ENCODE measurements around the gene MMP24OS. TPM values are rescaled to one million over a fixed set of nuclear protein-coding genes. Genes with fewer than 3 reads are reported as not detected.
"Not testable (repeated sequence)": the region's sequence is repeated elsewhere in the genome, so short reads cannot be mapped to it uniquely, and the experiment has no call there.

MMP24OS gene
- total RNA-seq, 1 donor from 2014 or later, result 34.0 TPM

DNA sequence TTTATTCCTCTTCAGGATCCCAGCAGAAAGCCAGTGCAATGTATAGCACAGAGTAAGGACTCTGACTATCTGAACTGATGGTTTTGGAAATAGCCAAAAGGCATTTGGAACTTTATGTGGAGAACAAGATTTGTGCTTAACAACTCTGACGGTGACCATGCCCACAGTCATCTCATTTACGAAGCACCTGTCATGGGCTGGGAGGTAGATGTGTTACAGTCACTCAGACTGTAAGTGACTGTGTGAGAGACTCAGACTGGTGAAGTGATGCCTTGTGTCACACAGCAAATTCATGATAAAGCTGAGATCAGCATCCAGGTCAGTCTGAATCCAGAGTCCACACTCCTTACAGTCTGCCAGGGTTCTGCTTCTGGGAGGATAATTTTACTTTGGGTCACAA lies 38.2 kb upstream of the MMP24OS start:
- H3K4me1 Mint-ChIP-seq, result no peaks in the 10 kb centered on the region
- no peaks in the 10 kb centered on the region for H3K9me3 Mint-ChIP-seq
- H3K36me3 Mint-ChIP-seq (ENCODE audit: low read depth), result peaks cover 4% of the 10 kb centered on the region
- no peak overlapping the region for H3K4me3 Mint-ChIP-seq
- H3K27me3 Mint-ChIP-seq (ENCODE audit: low read depth), result no peaks in the 10 kb centered on the region
- H3K27ac Mint-ChIP-seq (ENCODE audit: unreplicated experiment), result no peak overlapping the region
- TF ChIP-seq, protein P1, sequence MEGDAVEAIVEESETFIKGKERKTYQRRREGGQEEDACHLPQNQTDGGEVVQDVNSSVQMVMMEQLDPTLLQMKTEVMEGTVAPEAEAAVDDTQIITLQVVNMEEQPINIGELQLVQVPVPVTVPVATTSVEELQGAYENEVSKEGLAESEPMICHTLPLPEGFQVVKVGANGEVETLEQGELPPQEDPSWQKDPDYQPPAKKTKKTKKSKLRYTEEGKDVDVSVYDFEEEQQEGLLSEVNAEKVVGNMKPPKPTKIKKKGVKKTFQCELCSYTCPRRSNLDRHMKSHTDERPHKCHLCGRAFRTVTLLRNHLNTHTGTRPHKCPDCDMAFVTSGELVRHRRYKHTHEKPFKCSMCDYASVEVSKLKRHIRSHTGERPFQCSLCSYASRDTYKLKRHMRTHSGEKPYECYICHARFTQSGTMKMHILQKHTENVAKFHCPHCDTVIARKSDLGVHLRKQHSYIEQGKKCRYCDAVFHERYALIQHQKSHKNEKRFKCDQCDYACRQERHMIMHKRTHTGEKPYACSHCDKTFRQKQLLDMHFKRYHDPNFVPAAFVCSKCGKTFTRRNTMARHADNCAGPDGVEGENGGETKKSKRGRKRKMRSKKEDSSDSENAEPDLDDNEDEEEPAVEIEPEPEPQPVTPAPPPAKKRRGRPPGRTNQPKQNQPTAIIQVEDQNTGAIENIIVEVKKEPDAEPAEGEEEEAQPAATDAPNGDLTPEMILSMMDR (conservative IDR thresholded peaks at IDR 0.05), result no peak
- no peak for DNase-seq (ENCODE audit: low read depth, low spot score)

DNA sequence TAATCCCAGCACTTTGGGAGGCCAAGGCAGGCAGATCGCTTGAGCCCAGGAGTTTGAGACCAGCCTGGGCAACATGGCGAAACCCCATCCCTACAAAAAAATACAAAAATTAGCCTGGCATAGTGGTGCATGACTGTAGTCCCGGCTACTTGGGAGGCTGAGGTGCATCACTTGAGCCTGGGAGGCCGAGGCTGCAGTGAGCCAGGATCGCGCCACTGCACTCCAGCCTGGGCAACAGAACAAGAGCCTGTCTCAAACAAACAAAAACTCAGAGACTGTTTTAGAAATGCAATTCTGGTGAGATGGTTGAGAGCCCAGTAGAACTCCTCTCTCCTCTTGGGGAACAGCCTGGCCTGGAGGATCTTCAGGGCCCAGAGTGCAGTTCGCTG lies 37.7 kb upstream of the MMP24OS start:
- not testable (repeated sequence) for H3K27ac Mint-ChIP-seq (ENCODE audit: unreplicated experiment); H3K27me3 Mint-ChIP-seq (ENCODE audit: low read depth); H3K9me3 Mint-ChIP-seq; H3K4me1 Mint-ChIP-seq; H3K4me3 Mint-ChIP-seq; H3K36me3 Mint-ChIP-seq (ENCODE audit: low read depth); DNase-seq (ENCODE audit: low read depth, low spot score)

DNA sequence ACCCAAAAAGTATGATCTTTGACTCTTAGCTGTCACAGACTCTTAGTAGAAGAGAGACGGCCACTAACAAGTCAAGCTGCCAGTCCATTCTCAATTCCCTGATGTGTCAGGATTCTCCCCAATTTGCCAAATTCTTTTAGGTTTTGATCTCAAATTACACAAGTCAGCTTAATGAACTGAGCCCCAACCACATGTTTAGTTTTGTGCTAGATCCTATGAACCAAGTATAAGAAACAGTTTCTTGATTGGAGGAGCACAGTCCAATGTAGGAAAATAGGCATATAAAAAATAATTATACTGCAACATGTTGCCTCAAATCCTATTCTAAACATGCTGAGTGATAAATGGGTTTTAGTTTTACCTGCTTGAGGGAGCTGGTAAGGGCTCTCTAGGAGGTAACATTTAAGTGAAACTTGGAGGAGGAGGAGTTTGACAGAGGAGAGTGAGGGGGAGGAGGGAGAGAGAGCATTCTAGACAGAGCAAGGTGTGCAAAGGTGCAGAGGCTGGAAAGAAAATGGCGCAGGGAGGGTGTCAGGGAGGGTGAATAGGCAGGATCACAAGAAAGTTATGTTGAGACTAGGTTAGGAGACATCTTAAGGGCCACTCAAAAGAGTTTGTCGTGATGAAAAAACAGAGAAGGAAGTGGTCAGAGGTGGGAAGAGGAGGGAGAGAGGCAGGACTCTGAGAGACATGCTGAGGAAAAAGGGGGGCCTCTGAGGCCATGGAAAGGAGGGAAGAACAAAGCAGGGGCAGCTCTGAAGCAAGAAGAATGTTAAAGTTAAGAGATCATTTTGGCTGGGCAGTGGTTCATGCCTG lies 37.1 kb upstream of the MMP24OS start:
- DNase-seq (ENCODE audit: low read depth, low spot score), result no peak
- Mint-ChIP-seq H3K27me3 (ENCODE audit: low read depth) (no peaks in the 10 kb centered on the region), H3K4me1 (no peaks in the 10 kb centered on the region), H3K36me3 (ENCODE audit: low read depth) (peaks cover 2% of the 10 kb centered on the region), H3K27ac (ENCODE audit: unreplicated experiment) (no peak overlapping the region), H3K4me3 (no peak overlapping the region), H3K9me3 (no peaks in the 10 kb centered on the region)
- TF ChIP-seq, protein P1 (conservative IDR thresholded peaks at IDR 0.05), result no peak

DNA sequence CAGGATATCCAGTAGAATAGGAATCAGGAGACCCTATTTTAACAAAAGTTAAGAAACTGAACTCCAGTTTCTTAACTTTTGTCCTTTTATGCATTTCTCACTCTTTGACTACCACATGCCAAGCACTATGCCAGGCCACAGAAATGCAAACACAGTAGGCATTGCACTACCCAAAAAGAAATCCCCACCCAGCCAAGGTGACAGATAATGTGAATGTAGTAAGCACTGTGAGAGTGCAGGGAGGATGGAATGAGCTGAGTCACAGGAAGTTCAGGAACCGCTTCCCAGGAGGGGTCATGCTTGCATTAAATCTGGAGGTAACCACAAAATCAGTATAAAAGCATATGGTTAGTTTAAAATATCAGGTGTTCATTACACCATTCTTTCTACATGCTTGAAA lies 34.4 kb upstream of the MMP24OS start:
- Mint-ChIP-seq H3K27me3 (ENCODE audit: low read depth) (no peaks in the 10 kb centered on the region), H3K36me3 (ENCODE audit: low read depth) (peaks cover 2% of the 10 kb centered on the region), H3K4me3 (no peak overlapping the region), H3K27ac (ENCODE audit: unreplicated experiment) (no peak overlapping the region), H3K9me3 (no peaks in the 10 kb centered on the region), H3K4me1 (no peaks in the 10 kb centered on the region)
- TF ChIP-seq, protein P1 (conservative IDR thresholded peaks at IDR 0.05), result no peak
- no peak for DNase-seq (ENCODE audit: low read depth, low spot score)

DNA sequence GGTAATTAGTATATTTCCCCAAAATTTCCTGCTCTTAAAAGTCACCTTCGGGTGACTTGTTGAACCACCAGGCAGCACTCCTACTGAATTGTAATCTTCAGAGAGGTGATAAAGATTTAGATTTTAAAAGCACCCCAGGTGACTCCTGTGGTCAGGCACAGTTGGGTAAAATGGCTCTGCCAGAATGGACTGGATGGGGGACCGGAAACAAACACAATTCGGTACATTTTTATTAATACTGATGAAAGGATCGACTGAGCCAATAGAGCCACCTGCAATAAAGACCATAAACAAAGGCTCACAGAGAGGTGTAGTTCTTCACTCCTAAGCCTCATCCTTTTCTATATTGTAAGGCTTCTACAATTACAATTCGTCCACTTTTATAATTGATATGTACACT lies 33.9 kb upstream of the MMP24OS start:
- H3K4me3 Mint-ChIP-seq, result no peak overlapping the region
- no peak for DNase-seq (ENCODE audit: low read depth, low spot score)
- no peaks in the 10 kb centered on the region for H3K27me3 Mint-ChIP-seq (ENCODE audit: low read depth)
- H3K27ac Mint-ChIP-seq (ENCODE audit: unreplicated experiment), result no peak overlapping the region
- H3K36me3 Mint-ChIP-seq (ENCODE audit: low read depth), result peaks cover 2% of the 10 kb centered on the region
- H3K9me3 Mint-ChIP-seq, result no peaks in the 10 kb centered on the region
- H3K4me1 Mint-ChIP-seq, result no peaks in the 10 kb centered on the region
- TF ChIP-seq, protein P1 (conservative IDR thresholded peaks at IDR 0.05), result no peak

DNA sequence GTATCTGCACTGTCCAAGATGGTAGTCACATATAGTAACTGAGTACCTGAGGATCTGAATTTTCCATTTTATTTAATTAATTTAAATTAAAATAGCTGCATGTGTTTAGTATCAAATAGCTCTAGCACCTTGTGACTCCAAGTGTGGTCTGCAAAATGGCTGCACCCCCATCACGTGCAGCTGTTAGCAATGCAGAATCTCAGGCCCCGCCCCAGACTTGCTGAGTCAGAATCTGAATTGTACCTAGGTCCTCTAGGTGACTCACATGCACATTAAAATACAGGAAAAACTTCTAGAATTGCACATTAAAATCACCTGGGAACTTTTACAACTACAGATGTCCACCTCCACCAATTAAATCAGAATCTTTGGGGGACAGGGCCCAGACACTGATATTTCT lies 33.5 kb upstream of the MMP24OS start:
- no peaks in the 10 kb centered on the region for H3K9me3 Mint-ChIP-seq
- H3K27ac Mint-ChIP-seq (ENCODE audit: unreplicated experiment), result peak overlapping the region; percentile 35
- H3K36me3 Mint-ChIP-seq (ENCODE audit: low read depth), result peaks cover 2% of the 10 kb centered on the region
- DNase-seq (ENCODE audit: low read depth, low spot score), result no peak
- TF ChIP-seq, protein P1 (conservative IDR thresholded peaks at IDR 0.05), result no peak
- no peak overlapping the region for H3K4me3 Mint-ChIP-seq
- H3K27me3 Mint-ChIP-seq (ENCODE audit: low read depth), result no peaks in the 10 kb centered on the region
- H3K4me1 Mint-ChIP-seq, result no peaks in the 10 kb centered on the region

Data from neural crest cell (in vitro differentiated cells).